ENCODE data around the gene PDE4D.

PDE4D gene

DNA sequence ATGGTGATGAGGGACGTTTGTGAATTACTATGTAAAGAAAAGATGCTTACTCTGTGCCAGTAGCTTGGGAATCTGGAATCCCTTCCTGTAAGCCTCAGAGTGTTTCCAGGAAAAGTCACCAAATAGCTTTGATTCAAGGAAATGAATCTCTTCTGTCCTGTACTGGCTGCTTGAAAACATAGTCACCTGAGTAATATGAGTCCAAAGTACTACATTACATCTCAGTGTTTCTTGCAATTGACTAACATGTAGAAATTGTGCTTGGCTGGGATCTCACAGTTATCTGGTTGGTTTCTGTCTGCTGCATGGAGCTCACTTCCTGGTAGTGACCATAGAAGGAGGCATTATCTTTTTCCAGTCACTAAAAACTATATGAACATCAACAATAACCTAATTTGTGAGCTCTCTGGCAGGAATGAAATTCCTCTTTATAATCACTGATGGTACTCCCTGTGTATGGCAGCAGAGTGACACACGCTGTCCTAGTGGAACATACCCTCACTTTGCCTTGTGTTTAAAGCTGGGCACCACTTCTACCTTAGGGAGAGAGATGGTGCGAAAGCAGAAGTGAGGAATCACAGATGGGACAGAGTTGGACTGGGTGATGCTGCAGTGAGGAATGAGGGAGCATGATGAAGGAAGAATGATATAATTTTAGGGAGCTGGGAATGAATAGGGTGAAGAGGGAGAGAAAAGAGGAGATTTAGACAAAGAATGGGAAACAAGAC, 742.2 kb downstream of the PDE4D start:
- DNase-seq = no peak

DNA sequence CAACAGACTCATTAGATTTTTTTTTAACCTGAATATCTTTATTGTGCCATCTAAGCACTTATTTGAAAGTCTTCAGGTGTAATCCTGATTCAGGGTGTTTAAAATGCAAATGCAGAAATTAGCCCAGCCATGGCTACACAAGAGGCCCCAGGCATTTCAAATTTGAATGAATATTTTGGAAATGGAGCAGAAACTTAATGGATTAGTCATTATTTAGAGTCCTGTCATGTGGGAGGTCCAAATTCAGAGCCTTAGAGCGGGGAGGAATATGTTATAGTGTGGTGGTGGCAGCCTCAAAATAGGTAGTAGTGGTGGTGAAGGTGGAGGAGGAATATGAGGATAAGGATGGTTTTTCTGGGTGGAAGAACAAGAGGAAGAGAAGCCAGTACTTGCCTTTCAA, 743.7 kb downstream of the PDE4D start:
- DNase-seq = no peak

DNA sequence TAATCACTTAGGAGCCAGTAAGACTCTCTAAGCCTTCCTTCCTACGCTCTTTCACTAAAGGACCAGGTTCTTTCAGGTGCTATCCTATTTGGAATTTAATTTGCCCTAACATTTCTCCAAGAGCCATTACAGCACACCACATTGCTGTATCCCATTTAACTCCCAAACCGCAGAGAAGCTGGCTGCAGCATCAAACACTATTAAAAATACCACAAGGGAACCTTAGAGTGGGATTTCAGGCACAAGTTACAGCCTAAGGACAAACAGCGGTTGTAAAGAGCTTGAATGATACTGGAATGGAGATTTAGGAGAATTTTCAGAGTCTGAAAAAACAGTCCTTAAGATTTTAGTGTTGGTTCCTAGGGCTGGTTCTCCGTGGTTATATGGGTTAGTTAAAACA, 744.3 kb downstream of the PDE4D start:
- no peak for DNase-seq

DNA sequence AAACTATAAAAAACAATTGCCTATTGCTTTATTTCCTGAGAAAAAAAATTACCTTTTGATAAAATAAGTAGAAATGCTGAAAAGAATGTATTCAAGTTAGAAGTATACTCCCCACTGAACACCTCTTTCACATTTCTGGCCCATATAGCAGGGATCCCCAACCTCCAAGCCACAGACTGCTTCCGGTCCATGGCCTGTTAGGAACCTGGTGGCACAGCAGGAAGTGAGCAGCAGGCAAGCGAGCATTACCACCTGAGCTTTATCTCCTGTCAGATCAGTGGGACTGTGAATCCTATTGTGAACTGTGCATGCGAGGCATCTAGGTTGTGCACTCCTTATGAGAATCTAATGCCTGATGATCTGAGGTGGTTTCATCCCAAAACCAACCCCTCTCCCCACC, 746.8 kb downstream of the PDE4D start:
- no peak for DNase-seq

DNA sequence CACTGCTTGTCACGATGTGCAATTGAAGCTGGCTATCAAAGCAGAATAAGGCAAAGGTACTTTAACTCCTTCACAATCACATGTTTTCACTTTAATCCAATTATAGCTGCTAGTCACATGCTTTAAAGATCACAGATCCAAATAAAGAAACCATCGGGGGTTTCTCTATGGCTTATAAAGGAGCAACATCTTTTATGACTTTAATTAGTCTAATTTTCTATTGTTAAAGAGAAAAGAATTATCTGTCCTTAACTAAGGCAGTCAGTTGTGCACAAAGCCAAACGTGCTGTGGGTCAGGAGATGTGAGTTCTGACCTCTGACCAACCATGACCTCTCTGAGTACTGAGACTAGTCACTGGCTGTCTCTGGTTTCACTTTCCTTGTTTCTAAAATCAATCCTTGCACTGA, 749.6 kb downstream of the PDE4D start:
- no peak for DNase-seq

DNA sequence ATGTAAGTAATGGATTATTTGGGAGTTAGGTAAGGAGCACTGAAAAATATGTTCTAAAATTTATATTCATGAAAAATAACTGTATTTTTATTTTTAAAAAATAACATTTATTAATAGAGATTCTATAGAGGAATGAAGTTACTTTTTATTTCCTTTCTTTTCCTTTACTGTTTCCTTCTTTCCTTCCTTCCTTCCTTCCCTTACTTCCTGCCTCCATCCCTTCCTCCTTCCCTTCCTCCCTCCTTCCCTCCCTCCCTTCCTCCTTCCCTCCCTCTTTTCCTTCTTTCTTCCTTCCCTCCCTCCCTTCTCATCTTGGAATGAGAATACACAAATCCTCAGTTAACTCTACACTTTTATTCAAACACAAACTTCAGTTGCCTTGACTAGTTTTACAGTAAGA, 750.6 kb downstream of the PDE4D start:
- no peak for DNase-seq

DNA sequence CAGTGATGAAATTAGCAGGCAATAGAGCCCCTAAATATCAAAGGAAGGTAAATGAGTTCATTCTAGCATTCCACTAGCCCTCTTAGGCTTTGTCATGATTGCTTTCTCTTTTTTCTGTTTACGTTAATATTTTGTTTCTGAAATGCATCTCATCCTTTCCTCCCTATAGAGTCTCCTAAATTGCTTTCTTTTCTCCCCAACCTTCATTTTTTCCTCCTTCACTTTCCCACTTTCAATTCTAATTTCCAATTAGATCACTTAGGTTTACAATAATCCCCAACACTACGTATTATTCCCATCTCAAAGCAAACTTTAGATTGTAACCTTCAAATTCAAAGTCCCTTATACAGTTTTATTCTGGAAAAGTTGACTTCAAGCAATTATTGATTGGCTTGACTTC, 751.4 kb downstream of the PDE4D start:
- DNase-seq = no peak

DNA sequence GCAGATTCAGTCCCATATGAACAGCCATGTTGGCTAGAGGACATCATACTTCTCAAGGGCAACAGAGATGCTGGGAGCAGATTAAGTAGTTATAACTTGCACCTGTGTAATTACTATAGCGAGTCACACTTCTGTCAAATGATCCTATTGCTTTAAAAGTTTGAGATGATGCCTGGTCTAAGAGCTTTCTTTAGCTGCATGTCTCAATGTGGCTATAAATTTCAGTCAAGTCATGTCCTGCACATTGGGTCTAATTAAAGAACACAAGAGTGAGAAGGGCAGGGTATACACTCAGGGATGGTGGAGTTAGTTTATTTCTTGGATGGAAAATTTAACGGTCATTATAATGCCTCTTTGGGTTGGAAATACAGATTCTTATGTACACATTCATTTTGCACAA, 753.4 kb downstream of the PDE4D start:
- DNase-seq = no peak

DNA sequence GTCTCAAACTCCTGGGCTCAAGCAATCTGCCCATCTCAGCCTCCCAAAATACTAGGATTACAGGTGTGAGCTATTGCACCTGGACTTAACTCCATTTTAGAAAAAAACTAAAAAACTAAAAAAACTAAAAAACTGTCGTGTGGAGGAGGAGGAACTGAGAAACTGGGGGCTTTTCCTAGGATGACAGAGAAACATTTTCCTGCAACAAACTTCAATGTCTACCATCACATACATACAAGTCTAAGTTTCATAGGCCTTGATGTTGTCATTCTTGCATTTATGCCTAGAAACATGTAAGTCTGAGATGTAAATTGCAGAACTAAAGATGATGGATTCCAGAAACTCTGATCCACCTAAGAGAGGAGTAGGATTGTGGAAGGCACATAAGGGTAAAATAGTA, 753.8 kb downstream of the PDE4D start:
- no peak for DNase-seq

DNA sequence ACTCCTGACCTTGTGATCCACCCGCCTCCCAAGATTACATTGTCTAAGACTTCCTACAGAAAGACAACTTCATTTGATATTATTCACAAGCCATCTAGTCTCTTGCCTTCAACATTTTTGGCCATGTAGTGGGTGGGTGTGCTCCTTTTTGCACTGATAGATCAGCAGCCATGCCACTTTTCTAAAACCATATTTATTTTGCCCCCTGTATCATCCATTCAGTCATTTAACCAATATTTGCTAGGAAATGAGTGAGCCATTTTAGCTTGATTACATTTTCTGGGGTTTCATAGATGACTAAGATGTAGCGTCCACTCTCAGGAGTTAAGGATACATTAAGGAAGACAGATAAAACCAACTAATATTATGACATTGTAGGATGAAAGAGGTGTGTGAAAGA, 755.0 kb downstream of the PDE4D start:
- no peak for DNase-seq

DNA sequence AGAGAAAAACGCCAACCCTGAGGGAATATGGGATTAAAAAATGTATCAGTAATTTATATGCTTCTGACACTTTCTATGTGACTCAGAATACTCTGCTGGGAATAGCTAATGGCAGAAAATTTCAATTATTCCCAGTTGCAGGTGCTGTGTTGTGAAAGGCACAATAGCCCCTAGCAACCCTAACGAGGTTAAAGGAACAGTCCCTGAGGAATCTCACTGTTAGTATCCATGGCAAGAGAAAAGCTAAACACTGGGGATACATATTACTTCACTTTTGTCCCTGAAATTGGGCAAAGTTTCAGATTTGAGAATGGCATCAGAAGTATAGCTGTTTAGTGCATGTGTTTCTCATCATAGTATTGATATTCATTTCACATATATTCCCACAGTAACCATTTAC, 755.7 kb downstream of the PDE4D start:
- DNase-seq = no peak

DNA sequence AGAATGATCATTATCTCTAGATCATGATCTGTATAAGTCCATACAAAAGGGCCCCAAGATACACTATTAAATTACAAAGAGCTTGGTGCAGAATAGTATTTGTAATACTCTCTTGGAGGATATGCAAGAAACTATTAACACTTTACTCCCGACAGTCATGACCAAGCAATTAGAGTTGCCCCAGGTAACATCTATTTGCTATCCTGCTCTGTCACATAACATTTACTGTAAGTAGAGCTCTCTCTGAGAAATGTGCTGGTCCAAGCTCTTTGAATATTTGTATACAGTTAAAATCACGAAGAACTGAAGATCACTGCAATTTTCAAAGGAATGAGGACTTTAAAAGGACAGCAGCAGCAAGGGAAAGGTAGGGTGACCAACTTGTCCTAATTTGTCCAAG, 757.0 kb downstream of the PDE4D start:
- no peak for DNase-seq

DNA sequence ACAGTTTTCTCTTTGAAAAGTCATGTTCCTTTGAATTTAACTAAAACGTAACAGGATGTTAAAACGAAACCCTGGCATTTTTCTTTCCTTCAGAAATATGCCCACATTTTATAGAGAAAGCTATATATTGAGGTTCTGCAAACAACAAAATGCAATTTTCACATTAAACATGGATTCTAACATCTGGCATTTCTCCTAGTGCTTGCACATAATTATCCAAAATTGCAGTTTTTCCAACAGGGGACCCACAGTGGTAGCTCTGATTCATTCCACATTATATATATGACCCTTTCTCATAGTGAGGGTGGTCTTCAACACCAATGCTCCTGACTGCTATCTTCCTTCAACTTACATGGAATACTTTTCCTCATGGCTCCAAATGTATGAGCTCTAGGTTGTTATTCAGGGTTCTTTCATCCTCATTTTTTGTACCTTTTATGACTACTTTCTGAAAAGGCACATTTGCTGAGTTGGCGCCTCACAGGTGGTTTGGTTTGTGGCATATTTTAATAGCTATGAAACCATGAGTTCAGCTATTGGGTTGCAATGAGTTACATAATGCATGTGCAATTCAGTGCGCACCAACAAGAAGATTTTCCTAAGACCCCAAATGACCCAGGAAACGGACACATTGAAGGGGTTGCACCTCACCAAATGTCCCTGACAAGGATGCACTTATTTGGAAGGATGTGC, 758.9 kb downstream of the PDE4D start:
- no peak for DNase-seq

DNA sequence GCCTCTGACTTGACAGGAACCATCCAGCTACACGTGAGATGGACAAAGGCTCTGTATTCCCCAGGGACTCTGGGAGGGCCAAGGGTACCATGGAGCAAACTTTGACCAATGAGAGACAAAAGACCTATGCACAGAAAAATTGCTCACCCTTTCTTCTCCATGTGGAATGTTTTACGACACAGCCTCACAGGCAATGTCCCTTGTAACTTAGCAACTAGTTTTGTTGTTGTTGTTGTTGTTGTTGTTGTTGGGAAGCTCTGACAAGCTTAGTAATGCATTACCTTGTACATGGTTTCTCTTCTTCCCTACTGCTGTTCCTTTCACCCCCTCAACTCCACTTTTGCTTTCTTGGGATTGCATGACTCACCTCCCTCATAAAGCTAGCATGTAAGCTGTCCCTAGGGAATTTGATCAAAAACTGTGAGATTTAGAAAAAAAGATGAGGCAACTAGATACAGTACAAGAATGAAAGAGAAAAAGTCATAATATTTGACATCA, 759.7 kb downstream of the PDE4D start:
- no peak for DNase-seq

DNA sequence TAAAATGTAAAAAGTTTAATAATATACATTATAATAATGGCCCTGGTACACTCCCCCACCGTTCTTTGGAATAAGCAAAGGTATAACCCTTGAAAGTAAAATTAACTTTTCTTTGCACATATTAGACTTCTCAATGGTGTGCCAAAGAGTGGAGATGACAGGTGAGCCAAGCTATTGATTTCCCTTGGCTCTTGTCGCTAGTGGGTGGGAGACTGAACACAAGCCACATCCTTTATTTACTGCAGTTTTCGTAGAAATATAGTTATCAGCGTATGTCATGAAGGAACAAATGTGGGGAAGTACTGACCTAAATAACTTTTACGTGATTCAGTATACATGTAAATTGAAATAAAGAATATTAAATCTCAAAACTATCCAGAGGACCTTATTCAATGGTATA, 761.4 kb downstream of the PDE4D start:
- DNase-seq = no peak

DNA sequence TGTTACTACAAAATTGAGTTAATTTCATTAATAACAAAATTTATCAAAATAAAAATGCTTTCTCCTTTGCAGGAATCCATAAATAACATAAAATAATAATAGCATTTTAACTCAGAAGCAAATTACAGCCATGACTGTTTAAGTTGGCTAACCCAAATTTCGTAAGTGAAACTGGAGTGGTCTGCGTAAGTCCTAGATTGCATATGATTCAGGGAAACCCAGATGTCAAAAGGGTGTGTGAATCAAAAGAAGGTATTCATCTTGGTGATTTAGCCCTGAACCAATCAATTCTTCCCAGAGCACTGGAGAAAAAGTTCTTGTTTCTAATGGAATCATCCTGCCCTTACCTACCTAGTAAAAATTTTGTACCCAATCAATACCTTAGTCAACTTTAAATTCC, 763.1 kb downstream of the PDE4D start:
- DNase-seq = no peak

DNA sequence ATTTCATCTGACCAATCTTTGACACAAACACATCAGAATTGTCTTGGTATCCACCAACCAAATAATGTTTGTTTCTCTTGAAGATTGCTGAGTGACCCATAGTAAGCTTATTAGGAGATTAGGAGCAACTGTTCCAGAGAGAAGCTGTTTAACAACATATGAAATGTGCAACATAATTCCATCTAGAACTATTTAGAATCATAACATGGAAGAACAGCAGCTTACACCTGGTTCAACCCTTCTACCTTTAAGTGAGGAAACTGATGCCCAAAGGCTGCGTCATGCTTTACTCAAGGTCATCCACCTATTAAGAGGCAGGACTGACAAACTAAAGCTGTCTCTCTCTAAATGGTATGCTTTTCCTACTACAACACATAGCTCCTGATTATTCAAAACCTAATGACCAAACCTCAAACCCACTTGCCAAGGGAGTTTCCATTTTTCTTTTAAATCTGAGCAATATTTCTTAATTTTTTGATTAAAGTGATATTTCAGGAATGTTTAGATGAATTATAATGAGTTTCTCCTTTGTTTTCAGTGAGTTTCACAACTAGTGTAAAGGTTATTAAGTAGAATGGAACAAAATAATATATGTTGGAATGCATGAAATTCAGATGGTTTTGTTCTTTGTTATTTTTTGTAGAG, 764.8 kb downstream of the PDE4D start:
- DNase-seq = no peak

DNA sequence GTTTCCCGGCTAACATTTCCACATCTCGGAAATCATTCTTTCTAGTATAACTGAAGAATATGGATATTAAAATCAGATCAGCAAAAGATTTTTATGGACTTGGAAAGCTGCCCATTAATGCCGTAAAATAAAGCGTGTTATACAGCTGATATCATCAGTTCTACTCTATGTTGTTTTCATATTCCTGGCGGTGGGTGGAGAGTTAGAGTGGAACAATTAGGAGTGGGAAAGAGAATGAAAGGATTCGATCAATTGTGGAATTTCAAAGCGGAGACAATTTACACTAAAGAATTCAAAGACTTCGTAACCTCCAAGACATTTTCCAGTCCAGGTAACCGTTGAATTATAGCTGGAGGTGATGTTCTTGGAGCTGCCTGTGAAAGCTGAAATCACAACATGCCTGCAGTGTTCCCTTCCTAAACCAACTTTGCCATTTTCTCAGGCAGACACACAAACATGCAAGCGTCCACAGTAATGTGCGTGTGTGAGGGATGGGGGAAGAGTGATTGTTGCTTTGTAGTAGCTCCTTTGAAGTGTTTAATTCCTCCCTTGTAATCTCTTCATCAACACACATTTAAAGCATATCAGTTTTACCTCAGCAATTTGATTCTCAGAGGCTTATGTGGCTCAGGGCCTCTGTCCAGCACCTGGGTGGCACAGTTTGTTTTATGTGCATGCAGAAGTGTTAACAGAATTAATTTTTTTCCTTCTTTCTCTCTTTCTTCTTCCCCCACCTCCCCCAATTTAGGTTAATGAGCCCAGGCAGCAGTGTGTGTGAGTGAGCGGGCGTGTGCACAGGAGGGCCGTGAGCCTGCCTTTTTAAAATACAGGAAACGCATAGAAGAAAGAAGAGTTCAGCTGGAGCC, 766.6 kb downstream of the PDE4D start:
- DNase-seq = no peak

DNA sequence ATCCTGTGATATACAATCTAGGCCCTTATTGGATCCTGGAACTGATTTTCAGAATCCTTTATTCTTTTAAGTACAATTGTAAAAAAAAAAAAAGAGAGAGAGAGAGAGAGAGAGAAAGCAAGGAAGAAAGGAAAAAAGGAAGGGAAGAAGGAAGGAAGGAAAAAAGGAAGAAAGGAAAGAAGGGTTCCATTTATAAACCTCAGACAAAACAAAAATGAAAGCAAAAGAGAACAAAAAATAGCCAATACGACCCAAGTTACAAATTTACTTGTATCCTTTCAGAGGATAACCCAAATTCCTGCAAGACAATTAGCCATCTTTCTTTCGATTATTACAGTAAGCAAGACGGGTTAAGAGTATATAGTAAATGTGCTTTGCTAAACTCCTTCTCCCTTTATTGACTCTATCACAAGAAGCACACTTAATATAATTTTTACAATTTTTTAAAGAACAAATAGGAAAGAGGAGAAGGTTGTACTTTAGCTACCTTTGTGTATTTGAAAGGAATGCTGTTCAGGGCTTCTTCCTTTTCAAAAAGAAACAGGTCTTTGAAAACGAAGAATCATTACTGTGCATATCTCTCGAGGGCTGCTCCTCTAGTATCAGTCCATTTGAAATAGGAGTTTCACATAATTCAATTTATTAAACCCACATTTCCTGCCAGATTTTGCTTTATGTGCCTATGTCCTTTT, 767.4 kb downstream of the PDE4D start:
- DNase-seq = no peak

DNA sequence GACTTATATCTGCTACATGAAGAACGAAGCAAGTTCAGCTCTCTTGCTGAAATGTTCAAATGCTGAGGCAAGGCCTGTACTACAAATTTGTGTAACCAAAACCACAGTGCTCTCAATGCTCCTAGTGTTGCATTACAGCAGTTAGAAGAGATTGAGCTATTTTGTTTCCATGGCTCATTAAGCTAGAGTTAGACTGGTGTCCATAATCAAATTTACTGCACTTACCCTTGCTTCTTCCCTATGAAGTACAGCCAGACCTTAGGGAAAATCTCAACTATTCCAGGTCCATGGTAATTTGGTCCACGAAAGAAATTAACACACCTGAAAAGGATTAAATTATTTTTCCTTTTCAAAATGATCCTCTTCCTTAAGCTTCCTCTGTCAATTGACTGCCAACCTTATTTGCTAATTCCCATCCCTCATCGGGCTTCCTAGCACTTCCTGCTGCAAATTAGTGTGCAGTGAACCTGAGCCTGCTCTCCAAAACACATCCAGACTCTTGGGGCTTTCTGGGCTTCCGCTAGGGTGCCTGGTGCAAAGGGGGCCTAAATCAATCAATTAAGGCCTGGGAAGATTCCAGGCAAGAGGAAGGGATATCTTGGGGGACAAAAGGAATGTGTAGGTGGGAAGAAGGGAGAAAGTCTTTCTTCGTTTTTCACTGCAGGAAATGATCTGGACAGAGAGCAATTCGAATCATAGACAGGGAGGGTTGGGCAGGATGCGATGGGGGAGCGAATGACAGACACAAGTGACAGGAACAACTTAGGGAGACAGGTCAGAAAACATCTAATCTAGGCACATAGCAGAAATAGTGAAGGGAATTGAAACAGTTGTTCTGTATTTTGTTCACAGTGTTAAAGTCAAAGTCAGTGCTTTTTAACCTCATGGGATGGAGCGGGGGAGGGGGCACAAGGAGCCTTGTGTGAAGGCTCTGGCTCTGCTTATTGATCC, 768.2 kb downstream of the PDE4D start:
- DNase-seq = no peak
